Measurements from ENCODE around the gene MT1E.
"Not testable (repeated sequence)": the region's sequence is repeated elsewhere in the genome, so short reads cannot be mapped to it uniquely, and the experiment has no call there.

MT1E gene

GRCh38 chr16:56652600-56652999 lies 27.0 kb downstream of the MT1E start:
- H3K9ac ChIP-seq (ENCODE audit: low read length) = no peak overlapping the region

GRCh38 chr16:56653218-56653617 lies 27.6 kb downstream of the MT1E start:
- H3K4me1 ChIP-seq (ENCODE audit: insufficient read depth, low read length) = peaks cover 6% of the 10 kb centered on the region
- H3K9me3 ChIP-seq (ENCODE audit: low read length) = no peaks in the 10 kb centered on the region
- no peaks in the 10 kb centered on the region for H3K36me3 ChIP-seq (ENCODE audit: insufficient read depth, low read length)
- no peak overlapping the region for H3K4me3 ChIP-seq (ENCODE audit: low read depth in 1 of 2, low read length in 2 of 2)
- peaks cover 5 to 14% of the 10 kb centered on the region in 2 donors for H3K27me3 ChIP-seq (ENCODE audit: control insufficient read depth in 1 of 2, insufficient read depth in 2 of 2, low read length in 2 of 2)
- H3K27ac ChIP-seq (ENCODE audit: low read depth, low read length) = no peak overlapping the region
- no peak overlapping the region for H3K9ac ChIP-seq (ENCODE audit: low read length)

More at GRCh38 chr16:56652600-56652999, 27.0 kb downstream of the MT1E start:
- Histone ChIP-seq H3K27me3 (ENCODE audit: control insufficient read depth in 1 of 2, insufficient read depth in 2 of 2, low read length in 2 of 2) (peaks cover 6 to 14% of the 10 kb centered on the region in 2 donors), H3K36me3 (ENCODE audit: insufficient read depth, low read length) (no peaks in the 10 kb centered on the region), H3K4me1 (ENCODE audit: insufficient read depth, low read length) (no peaks in the 10 kb centered on the region), H3K4me3 (ENCODE audit: low read depth in 1 of 2, low read length in 2 of 2) (no peak overlapping the region), H3K9me3 (ENCODE audit: low read length) (no peaks in the 10 kb centered on the region), H3K27ac (ENCODE audit: low read depth, low read length) (no peak overlapping the region)

DNA sequence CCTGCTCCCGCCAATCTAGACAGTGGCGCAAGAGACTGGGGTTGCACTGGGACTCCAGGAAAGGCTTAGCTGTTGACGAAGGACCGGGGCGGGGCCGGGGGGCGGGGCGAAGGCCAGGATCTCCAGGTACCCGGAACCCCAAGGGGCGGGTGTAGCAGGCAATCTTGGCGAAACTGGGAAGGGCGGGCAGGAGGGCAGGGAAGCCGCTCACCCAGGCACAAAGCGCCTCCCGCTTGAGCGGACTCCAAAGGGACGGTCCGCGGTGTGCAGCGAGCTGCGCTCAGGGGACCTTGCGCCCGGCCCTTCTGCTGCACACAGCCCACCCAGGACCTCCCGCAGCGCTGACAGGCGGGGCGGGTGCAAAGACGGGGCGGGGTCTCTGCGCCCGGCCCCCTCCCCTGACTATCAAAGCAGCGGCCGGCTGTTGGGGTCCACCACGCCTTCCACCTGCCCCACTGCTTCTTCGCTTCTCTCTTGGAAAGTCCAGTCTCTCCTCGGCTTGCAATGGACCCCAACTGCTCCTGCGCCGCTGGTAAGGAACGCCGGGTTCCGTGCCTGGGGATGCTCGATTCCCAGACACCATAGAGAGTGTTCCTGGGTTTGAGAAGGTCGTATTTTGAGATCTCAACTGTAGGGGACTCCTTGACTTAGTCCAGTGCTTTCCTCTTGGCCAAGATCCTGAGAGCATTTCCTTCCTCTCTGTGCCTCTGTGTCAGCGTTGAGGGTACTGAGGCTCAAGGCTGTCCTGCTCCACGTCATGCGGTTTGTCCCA lies 32.2 kb downstream of the MT1E start, which contains the start of gene MT1F:
Gene MT1F (plus strand): TSS at position 405 of the 772 bp plus-strand sequence. CDS start 100 bp downstream, at position 505.
- Histone ChIP-seq H3K9me3 (ENCODE audit: low read length) (no peaks in the 10 kb centered on the region), H3K9ac (ENCODE audit: low read length) (no peak within 1 kb of the TSS), H3K27ac (ENCODE audit: low read depth, low read length) (no peak within 1 kb of the TSS), H3K4me1 (ENCODE audit: insufficient read depth, low read length) (peaks cover 11% of the 10 kb centered on the region), H3K36me3 (ENCODE audit: insufficient read depth, low read length) (no peaks in the 10 kb centered on the region), H3K4me3 (ENCODE audit: low read depth in 1 of 2, low read length in 2 of 2) (peak within 1 kb of the TSS in 1 of 2 donors; percentile 53), H3K27me3 (ENCODE audit: control insufficient read depth in 1 of 2, insufficient read depth in 2 of 2, low read length in 2 of 2) (peaks cover 22 to 36% of the 10 kb centered on the region in 2 donors)

GRCh38 chr16:56658327-56658875 lies 32.8 kb downstream of the MT1E start:
- peaks cover 28 to 43% of the 10 kb centered on the region in 2 donors for H3K27me3 ChIP-seq (ENCODE audit: control insufficient read depth in 1 of 2, insufficient read depth in 2 of 2, low read length in 2 of 2)
- H3K27ac ChIP-seq (ENCODE audit: low read depth, low read length) = no peak overlapping the region

GRCh38 chr16:56662357-56663354 lies 37.1 kb downstream of the MT1E start:
- no peaks in the 10 kb centered on the region for H3K9me3 ChIP-seq (ENCODE audit: low read length)
- no peak overlapping the region for H3K27ac ChIP-seq (ENCODE audit: low read depth, low read length)
- H3K9ac ChIP-seq (ENCODE audit: low read length) = no peak overlapping the region
- H3K4me3 ChIP-seq (ENCODE audit: low read depth in 1 of 2, low read length in 2 of 2) = no peak overlapping the region
- peaks cover 55 to 71% of the 10 kb centered on the region in 2 donors for H3K27me3 ChIP-seq (ENCODE audit: control insufficient read depth in 1 of 2, insufficient read depth in 2 of 2, low read length in 2 of 2)
- no peaks in the 10 kb centered on the region for H3K36me3 ChIP-seq (ENCODE audit: insufficient read depth, low read length)
- H3K4me1 ChIP-seq (ENCODE audit: insufficient read depth, low read length) = peaks cover 11% of the 10 kb centered on the region

More at GRCh38 chr16:56658327-56658875, 32.8 kb downstream of the MT1E start:
- H3K36me3 ChIP-seq (ENCODE audit: insufficient read depth, low read length) = no peaks in the 10 kb centered on the region
- peak overlapping the region in 1 of 2 donors; percentile 53 for H3K4me3 ChIP-seq (ENCODE audit: low read depth in 1 of 2, low read length in 2 of 2)
- H3K9me3 ChIP-seq (ENCODE audit: low read length) = no peaks in the 10 kb centered on the region
- H3K4me1 ChIP-seq (ENCODE audit: insufficient read depth, low read length) = peaks cover 11% of the 10 kb centered on the region
- H3K9ac ChIP-seq (ENCODE audit: low read length) = no peak overlapping the region

DNA sequence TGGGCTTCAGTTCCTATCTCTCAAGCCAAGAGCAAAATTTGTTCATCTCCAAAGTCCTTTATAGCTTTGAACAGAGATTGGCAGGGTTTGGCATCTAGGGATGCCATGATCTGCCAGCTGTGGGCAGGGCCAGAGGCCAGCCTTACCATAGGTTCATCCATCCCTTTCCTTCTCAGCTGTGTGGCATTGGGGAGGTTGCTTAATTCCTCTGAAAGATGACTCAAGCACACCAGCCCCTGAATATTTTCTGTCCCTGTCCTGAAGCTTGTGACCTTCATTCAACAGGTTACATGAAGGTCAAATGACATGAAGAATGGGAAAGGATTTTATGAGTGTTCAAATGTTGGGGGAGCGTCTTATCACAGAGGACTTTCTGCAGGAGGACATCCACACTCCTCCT lies 38.9 kb downstream of the MT1E start:
- H3K9me3 ChIP-seq (ENCODE audit: low read length) = no peaks in the 10 kb centered on the region
- H3K36me3 ChIP-seq (ENCODE audit: insufficient read depth, low read length) = no peaks in the 10 kb centered on the region
- no peaks in the 10 kb centered on the region for H3K4me1 ChIP-seq (ENCODE audit: insufficient read depth, low read length)
- H3K27ac ChIP-seq (ENCODE audit: low read depth, low read length) = no peak overlapping the region
- no peak overlapping the region for H3K9ac ChIP-seq (ENCODE audit: low read length)
- peaks cover 57 to 74% of the 10 kb centered on the region in 2 donors for H3K27me3 ChIP-seq (ENCODE audit: control insufficient read depth in 1 of 2, insufficient read depth in 2 of 2, low read length in 2 of 2)
- no peak overlapping the region for H3K4me3 ChIP-seq (ENCODE audit: low read depth in 1 of 2, low read length in 2 of 2)

- H3K4me3 ChIP-seq (ENCODE audit: low read depth in 1 of 2, low read length in 2 of 2); H3K4me1 ChIP-seq (ENCODE audit: insufficient read depth, low read length); H3K36me3 ChIP-seq (ENCODE audit: insufficient read depth, low read length); H3K9ac ChIP-seq (ENCODE audit: low read length); H3K9me3 ChIP-seq (ENCODE audit: low read length); H3K27ac ChIP-seq (ENCODE audit: low read depth, low read length): not testable (repeated sequence)
- H3K27me3 ChIP-seq (ENCODE audit: control insufficient read depth in 1 of 2, insufficient read depth in 2 of 2, low read length in 2 of 2) = peaks cover 63 to 85% of the 10 kb centered on the region in 2 donors
These were observed 40.0 kb downstream of the MT1E start for GRCh38 chr16:56665286-56666261.

DNA sequence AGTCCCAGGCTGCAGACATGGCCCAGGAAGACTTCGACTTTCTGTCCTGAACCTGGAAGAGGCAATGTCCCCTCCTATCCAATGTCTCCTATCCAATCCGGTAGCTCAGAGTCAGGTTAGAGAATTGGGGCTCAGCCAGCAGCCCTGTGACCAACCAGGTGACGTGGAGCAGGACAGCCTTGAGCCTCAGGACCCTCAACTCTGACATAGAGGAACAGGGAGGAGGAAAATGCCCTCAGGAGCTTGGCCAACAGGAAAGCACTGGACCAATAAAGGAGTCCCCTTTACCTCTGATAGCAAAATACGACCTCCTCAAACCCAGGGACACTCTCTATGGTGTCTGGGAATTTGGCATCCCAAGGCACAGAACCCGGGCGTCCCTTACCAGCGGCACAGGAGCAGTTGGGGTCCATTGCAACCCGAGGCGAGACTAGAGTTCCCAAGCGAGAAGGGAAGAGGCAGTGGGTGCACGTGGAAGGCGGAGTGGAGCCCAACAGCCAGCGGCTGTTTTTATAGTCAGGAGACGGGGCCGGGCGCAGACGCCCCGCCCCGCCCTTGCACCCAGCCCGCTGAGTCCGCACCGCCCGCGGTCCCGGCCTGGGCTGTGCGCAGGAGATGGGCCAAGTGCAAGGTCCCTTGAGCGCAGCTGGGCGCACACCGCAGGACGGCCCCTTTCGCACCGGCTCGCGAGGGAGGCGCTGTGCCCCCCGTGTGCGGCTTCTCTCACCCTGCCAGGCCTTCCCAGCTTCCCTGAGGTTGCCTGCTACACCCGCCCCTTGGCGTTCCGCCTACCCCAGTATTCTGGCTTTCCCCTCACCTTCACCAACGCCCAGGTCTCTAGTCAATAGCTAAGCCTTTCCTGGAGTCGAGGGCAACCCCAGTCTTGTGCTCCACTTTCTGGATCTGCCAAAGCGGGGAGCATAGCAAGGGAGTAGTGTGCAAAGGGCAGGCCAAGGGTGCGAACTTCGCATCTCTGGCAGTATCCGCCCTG lies 42.3 kb downstream of the MT1E start, which contains the start of gene MT1G:
Gene MT1G (minus strand): TSS at position 485 of the 991 bp plus-strand sequence. CDS start 72 bp downstream, at position 413.
- H3K4me1 ChIP-seq (ENCODE audit: insufficient read depth, low read length) = no peaks in the 10 kb centered on the region
- peaks cover 51 to 75% of the 10 kb centered on the region in 2 donors for H3K27me3 ChIP-seq (ENCODE audit: control insufficient read depth in 1 of 2, insufficient read depth in 2 of 2, low read length in 2 of 2)
- H3K9ac ChIP-seq (ENCODE audit: low read length) = no peak within 1 kb of the TSS
- no peak within 1 kb of the TSS for H3K27ac ChIP-seq (ENCODE audit: low read depth, low read length)
- H3K9me3 ChIP-seq (ENCODE audit: low read length) = no peaks in the 10 kb centered on the region
- no peaks in the 10 kb centered on the region for H3K36me3 ChIP-seq (ENCODE audit: insufficient read depth, low read length)
- no peak within 1 kb of the TSS for H3K4me3 ChIP-seq (ENCODE audit: low read depth in 1 of 2, low read length in 2 of 2)

GRCh38 chr16:56669005-56669839 lies 43.6 kb downstream of the MT1E start, which contains the start of gene MT1H:
Gene MT1H, plus strand, starts transcription at chr16:56669814. Its CDS starts 71 bp downstream, at chr16:56669885.
- Histone ChIP-seq H3K4me3 (ENCODE audit: low read depth in 1 of 2, low read length in 2 of 2) (no peak within 1 kb of the TSS), H3K4me1 (ENCODE audit: insufficient read depth, low read length) (no peaks in the 10 kb centered on the region), H3K36me3 (ENCODE audit: insufficient read depth, low read length) (no peaks in the 10 kb centered on the region), H3K9ac (ENCODE audit: low read length) (no peak within 1 kb of the TSS), H3K27ac (ENCODE audit: low read depth, low read length) (no peak within 1 kb of the TSS), H3K27me3 (ENCODE audit: control insufficient read depth in 1 of 2, insufficient read depth in 2 of 2, low read length in 2 of 2) (peaks cover 40 to 71% of the 10 kb centered on the region in 2 donors), H3K9me3 (ENCODE audit: low read length) (no peaks in the 10 kb centered on the region)
